ENCODE data around the gene GORASP2. TPM values are rescaled to one million over a fixed set of nuclear protein-coding genes. Genes with fewer than 3 reads are reported as not detected.

The GORASP2 gene
- total RNA-seq, 4 donors from 2014 or later, result 40.6 to 59.8 (median 47.1) TPM

DNA sequence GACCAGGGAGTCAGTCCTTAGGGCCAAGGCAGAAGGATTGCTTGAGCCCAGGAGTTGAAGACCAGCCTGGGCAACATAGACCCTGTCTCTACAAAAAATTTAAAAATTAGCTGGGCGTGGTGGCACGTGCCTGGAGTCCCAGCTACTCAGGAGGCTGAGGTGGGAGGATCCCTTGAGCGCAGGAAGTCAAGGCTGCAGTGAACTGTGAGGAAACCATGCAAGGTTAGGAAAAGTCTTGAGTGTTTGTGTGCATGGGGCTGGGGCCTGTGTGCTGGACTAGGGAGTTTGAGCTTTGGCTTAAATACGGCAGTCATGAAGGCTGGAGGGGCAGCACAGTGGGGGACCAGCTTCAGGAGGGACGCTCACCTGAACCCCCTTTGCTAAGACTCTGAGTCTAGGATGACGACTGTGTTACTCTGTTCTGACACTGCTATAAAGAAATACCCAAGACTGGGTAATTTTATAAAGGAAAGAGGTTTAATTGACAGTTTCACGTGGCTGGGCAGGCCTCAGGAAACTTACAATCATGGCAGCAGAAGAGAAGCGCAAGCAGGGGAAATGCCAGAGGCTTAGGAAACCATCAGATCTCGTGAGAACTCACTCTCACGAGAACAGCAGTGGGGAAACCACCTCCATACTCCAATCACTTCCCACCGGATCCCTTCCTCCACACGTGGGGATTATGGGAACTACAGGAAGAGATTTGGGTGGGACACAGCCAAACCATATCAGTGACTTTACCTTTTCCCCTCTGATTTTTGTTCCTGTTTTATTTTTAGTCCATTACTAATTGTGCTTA, 39.4 kb downstream of the GORASP2 start:
- H3K9me3 ChIP-seq, result no peaks in the 10 kb centered on the region
- peaks cover 18% of the 10 kb centered on the region for H3K4me1 ChIP-seq
- no peaks in the 10 kb centered on the region for H3K27me3 ChIP-seq
- no peak overlapping the region for H3K27ac ChIP-seq
- 70% methylated on average over 12 of the region's 12 CpGs for WGBS
- H3K4me3 ChIP-seq, result no peak overlapping the region
- TF ChIP-seq POLR2AphosphoS5 (IDR thresholded peaks at IDR 0.05) (no peak), EP300 (IDR thresholded peaks at IDR 0.05) (no peak), CTCF (IDR thresholded peaks at IDR 0.05) (no peak), POLR2A (IDR thresholded peaks at IDR 0.05) (no peak)
- H3K36me3 ChIP-seq, result peaks cover 44% of the 10 kb centered on the region
- no peak for DNase-seq (ENCODE audit: low spot score in 2 of 2)

DNA sequence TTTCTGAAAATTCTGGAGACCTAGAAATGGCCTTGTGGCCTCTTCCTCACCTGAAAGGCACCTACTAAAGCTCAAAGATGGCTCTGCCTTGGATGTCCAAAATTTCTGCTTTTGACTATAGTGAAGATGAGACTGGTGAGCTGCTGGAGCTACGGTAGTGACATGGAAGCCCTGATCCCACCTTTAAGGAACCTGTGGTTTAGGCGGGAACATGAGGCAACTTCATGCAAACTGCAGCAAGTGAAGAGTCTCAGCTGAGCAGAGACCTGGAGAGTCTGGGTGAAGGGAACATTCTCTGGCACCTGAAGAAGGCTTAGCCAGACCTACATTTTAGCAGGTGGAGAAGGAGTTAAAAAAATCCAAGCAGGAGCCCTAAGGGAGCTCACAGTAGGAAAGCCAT, 40.0 kb downstream of the GORASP2 start:
- WGBS, result 79% methylated on average over 2 of the region's 2 CpGs
- TF ChIP-seq CTCF (IDR thresholded peaks at IDR 0.05) (no peak), EP300 (IDR thresholded peaks at IDR 0.05) (no peak), POLR2AphosphoS5 (IDR thresholded peaks at IDR 0.05) (no peak), POLR2A (IDR thresholded peaks at IDR 0.05) (no peak)
- Histone ChIP-seq H3K27me3 (no peaks in the 10 kb centered on the region), H3K27ac (no peak overlapping the region), H3K4me1 (peaks cover 21% of the 10 kb centered on the region), H3K4me3 (no peak overlapping the region), H3K36me3 (peaks cover 38% of the 10 kb centered on the region), H3K9me3 (no peaks in the 10 kb centered on the region)
- no peak for DNase-seq (ENCODE audit: low spot score in 2 of 2)

DNA sequence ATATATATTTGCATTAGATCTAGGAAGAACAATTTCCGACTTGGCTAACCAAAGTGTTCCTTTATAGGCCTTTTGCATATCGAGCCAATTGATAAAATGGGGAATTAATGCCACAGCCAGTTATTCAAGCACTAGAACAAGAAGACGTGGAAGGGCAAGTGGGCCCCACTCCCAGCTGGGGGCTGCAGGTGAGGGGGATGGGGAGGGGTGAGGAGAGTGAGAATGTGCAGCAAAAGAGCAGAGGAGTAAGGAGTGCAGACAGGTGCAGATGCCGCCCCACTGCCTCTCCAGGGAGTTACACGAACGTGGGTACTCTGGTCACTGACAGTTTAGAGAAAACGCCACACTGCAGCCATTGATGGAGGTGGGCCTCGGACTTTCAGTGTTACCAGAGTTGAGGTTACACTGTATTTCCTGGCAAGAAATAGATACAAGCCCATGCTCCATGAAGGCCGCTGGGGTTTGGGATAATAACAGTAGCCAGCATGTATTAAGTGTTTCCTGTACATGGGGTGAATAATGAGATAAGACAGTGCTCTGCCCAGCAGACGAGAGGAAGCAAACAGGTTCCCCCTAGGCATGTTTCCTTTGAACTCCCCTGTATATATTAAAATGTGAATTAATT, 40.9 kb downstream of the GORASP2 start:
- Histone ChIP-seq H3K4me1 (peaks cover 28% of the 10 kb centered on the region), H3K27me3 (no peaks in the 10 kb centered on the region), H3K36me3 (peaks cover 28% of the 10 kb centered on the region), H3K27ac (no peak overlapping the region), H3K9me3 (no peaks in the 10 kb centered on the region), H3K4me3 (no peak overlapping the region)
- 69% methylated on average over 10 of the region's 10 CpGs for WGBS
- DNase-seq (ENCODE audit: low spot score in 2 of 2), result no peak
- TF ChIP-seq EP300 (IDR thresholded peaks at IDR 0.05) (no peak), POLR2A (IDR thresholded peaks at IDR 0.05) (no peak), POLR2AphosphoS5 (IDR thresholded peaks at IDR 0.05) (no peak), CTCF (IDR thresholded peaks at IDR 0.05) (no peak)

- WGBS, result 84% methylated on average over 3 of the region's 3 CpGs
- no peak for TF ChIP-seq POLR2AphosphoS5 (IDR thresholded peaks at IDR 0.05)
- TF ChIP-seq CTCF (IDR thresholded peaks at IDR 0.05), result no peak
- TF ChIP-seq EP300 (IDR thresholded peaks at IDR 0.05), result no peak
- TF ChIP-seq POLR2A (IDR thresholded peaks at IDR 0.05), result no peak
- H3K36me3 ChIP-seq, result peaks cover 17% of the 10 kb centered on the region
- no peak overlapping the region for H3K27ac ChIP-seq
- no peak for DNase-seq (ENCODE audit: low spot score in 2 of 2)
- H3K9me3 ChIP-seq, result no peaks in the 10 kb centered on the region
- no peak overlapping the region for H3K4me3 ChIP-seq
- no peaks in the 10 kb centered on the region for H3K27me3 ChIP-seq
- H3K4me1 ChIP-seq, result peaks cover 21% of the 10 kb centered on the region
These were observed 42.0 kb downstream of the GORASP2 start for GRCh38 chr2:170971071-170971470.
